GM23248 (cell line): ENCODE data around the gene CCDC88C.

Experiments used
- EZH2 ChIP-seq: fragments of 200-600 bp; sonication (generic); IDR thresholded peaks from 2 replicates; pipeline ENCODE4 v1.6.1; 2018; ENCODE audit warnings: antibody characterized with exemption, mild to moderate bottlenecking; ENCODE audit not compliant: insufficient read depth, poor library complexity, severe bottlenecking
- EZH2phosphoT487 ChIP-seq: fragments of 200-600 bp; sonication (generic); IDR thresholded peaks from 2 replicates; pipeline ENCODE4 v1.6.1; 2018; ENCODE audit warnings: antibody characterized with exemption, moderate library complexity, mild to moderate bottlenecking, low read depth; ENCODE audit not compliant: insufficient read depth

GRCh38 chr14:91358654-91359220, 58.9 kb downstream of the CCDC88C start:
- TF ChIP-seq EZH2phosphoT487 (no peak), EZH2 (no peak)
